H1 (cell line): ENCODE results near the gene SH3BP2. TPM values are rescaled to one million over a fixed set of nuclear protein-coding genes. Genes with fewer than 3 reads are reported as not detected.

Experiments used
- KDM4A ChIP-seq: IDR thresholded peaks from one replicate; pipeline ENCODE4 v1.7.1; 2012; ENCODE audit warnings: low read depth, mild to moderate bottlenecking, moderate library complexity, low read length, inconsistent platforms; ENCODE audit not compliant: severe bottlenecking
- NRF1 ChIP-seq: IDR thresholded peaks from 2 replicates; pipeline ENCODE4 v1.6.1; 2011; ENCODE audit warnings: mild to moderate bottlenecking, low read depth, low read length, improper control_type of control experiment
- PHF8 ChIP-seq: fragments of 200-600 bp; sonication (generic); conservative IDR thresholded peaks from 2 replicates; pipeline ENCODE4 v1.7.1; 2012; ENCODE audit warnings: low read depth, mild to moderate bottlenecking, inconsistent platforms, low read length, moderate library complexity
- RNF2 ChIP-seq: fragments of 200-900, 300-1000 bp; sonication (generic); IDR thresholded peaks from 2 replicates; pipeline ENCODE4 v1.7.1; 2016; ENCODE audit warnings: borderline replicate concordance, low read depth, mild to moderate bottlenecking, antibody characterized with exemption, low read length; ENCODE audit not compliant: poor library complexity, severe bottlenecking; ENCODE audit errors: missing control alignments
- SAP30 ChIP-seq: fragments of 300-600 bp; sonication (generic); IDR thresholded peaks from 2 replicates; pipeline ENCODE4 v1.7.1; 2012; ENCODE audit warnings: low read length, moderate library complexity, mild to moderate bottlenecking, inconsistent platforms; ENCODE audit not compliant: insufficient read depth, insufficient replicate concordance
- SRF ChIP-seq: IDR thresholded peaks from 2 replicates; pipeline ENCODE4 v1.6.1; 2011; ENCODE audit warnings: mild to moderate bottlenecking, low read depth, low read length, moderate library complexity
- TCF12 ChIP-seq: IDR thresholded peaks from 2 replicates; pipeline ENCODE4 v1.6.1; 2011; ENCODE audit warnings: low read depth, mild to moderate bottlenecking, low read length
- polyA plus RNA-seq, 7 experiments: library from polyadenylated mRNA; depleted of rRNA in 3 of 7; stranded (reverse) in 5 of 7; unstranded in 2 of 7; fragments of >200 nt in 5 of 7; fragments of 200-250 nt in 2 of 7; gene quantifications; 1 replicate in 5 of 7; 2 replicates in 1 of 7; 4 replicates in 1 of 7; pipeline versions ENCODE4 v1.2.1 to v1.2.3, GENCODE V29; 2011 to 2013; ENCODE audit warnings: missing spikeins in 2 of 7, mixed read lengths in 2 of 7
- total RNA-seq: library from RNA; stranded (reverse); fragmentation: NEBNext Ultra II Directional; extraction: Animal tissue kit (Norgen Biotek cat#: 25700); gene quantifications from 2 replicates; pipeline ENCODE4 v1.2.1, GENCODE V29; 2021

Gene SH3BP2
- total and polyA plus RNA-seq, 2 of the 8 experiments (the other 6 are each of a cell fraction or from before 2014, with no cell fraction given) = 27.4 to 31.4 TPM

DNA sequence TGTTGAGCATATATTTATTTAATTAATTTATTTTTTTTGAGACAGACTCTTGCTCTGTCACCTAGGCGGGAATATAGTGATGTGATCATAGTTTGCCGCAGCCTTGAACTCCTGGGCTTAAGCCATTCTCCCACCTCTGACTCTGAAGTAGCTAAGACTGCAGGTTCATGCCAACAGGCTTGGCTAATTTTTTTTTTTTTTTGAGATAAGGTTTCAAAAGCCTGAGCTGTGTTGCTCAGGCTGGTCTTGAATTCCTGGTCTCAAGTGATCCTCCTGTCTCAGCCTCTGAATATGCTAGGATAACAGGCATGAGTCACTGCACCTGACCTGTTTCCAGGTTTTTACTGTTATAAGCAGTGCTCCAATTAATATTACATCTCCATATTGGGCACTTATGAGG, 55.6 kb downstream of the SH3BP2 start (continued):
- TF ChIP-seq KDM4A (no peak), RNF2 (no peak), PHF8 (no peak), TCF12 (no peak), NRF1 (no peak), SRF (no peak), SAP30 (no peak)
